Measurements from ENCODE around the gene SELENOI.
"Not testable (repeated sequence)": the region's sequence is repeated elsewhere in the genome, so short reads cannot be mapped to it uniquely, and the experiment has no call there.

The SELENOI gene

DNA sequence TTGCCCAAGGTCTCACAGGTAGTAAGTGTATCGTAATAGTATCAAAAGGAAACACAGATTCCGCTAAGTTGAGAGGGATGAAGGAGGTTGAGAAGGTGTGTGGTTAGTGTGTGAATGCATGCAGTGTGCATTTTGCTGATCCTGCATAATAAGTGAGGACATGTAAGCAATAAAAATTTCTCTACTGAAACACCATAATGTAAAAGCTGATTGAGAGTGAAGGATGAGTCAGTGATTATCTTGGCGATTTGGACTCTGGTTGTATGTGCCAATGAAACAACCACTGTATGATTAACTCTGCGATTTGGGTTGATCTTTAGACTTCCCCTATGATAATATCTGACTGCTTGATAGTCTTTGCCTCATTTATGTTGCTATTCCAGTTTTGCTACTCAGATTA is 17.4 kb downstream of the SELENOI start:
- TF ChIP-seq, protein P1, sequence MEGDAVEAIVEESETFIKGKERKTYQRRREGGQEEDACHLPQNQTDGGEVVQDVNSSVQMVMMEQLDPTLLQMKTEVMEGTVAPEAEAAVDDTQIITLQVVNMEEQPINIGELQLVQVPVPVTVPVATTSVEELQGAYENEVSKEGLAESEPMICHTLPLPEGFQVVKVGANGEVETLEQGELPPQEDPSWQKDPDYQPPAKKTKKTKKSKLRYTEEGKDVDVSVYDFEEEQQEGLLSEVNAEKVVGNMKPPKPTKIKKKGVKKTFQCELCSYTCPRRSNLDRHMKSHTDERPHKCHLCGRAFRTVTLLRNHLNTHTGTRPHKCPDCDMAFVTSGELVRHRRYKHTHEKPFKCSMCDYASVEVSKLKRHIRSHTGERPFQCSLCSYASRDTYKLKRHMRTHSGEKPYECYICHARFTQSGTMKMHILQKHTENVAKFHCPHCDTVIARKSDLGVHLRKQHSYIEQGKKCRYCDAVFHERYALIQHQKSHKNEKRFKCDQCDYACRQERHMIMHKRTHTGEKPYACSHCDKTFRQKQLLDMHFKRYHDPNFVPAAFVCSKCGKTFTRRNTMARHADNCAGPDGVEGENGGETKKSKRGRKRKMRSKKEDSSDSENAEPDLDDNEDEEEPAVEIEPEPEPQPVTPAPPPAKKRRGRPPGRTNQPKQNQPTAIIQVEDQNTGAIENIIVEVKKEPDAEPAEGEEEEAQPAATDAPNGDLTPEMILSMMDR (IDR thresholded peaks at IDR 0.05; ENCODE audit: extremely low read depth, missing control alignments) = no peak
- no peak for DNase-seq (ENCODE audit: low spot score)

DNA sequence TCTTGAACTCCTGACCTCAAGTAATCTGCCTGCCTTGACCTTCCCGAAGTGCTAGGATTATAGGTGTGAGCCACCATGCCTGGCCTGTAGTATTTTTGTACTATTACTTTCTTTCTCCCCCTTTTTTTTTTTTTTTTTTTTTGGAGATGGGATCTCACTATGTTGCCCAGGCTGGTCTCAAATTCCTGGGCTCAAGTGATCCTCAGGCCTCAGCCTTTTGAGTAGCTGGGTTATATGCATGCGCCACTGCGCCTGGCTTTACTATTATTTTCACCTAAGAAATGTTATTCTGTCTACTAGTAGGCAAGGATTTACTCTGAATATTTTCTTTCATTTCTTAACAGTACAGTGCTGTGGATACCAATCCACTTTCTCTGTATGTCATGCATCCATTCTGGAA is 18.0 kb downstream of the SELENOI start:
- TF ChIP-seq, protein P1 (IDR thresholded peaks at IDR 0.05; ENCODE audit: extremely low read depth, missing control alignments) = no peak
- DNase-seq (ENCODE audit: low spot score) = no peak

DNA sequence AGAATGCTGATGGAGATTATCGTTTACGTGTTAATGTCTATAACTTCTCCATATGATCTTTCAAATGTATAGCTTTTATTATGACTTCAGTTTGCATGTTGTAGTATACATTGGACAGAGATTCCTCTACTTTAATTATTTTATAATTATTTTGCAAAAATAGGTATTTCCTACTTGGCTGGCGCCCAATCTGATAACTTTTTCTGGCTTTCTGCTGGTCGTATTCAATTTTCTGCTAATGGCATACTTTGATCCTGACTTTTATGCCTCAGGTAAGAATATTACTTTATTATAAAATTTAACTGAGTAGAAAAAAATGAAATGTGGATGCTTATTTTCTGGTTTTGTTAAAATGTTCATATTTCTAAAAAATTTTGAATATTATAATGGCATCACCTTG is 18.7 kb downstream of the SELENOI start:
- TF ChIP-seq, protein P1 (IDR thresholded peaks at IDR 0.05; ENCODE audit: extremely low read depth, missing control alignments) = no peak
- no peak for DNase-seq (ENCODE audit: low spot score)

DNA sequence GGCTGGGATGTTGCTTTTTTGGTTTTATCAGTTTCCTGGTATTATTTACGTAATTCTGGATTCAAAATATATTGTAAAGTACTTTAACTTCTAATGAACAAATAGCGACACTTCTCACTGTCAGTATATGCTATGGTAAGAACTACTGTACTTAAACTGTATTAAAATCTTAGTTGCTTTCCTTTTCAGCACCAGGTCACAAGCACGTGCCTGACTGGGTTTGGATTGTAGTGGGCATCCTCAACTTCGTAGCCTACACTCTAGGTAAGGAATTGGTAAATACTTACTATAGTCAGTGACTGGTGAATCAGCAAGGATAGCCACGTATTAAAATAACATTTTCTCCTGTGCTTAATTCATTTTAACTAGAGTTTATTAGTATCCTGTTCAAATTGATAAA is 21.0 kb downstream of the SELENOI start:
- DNase-seq (ENCODE audit: low spot score) = no peak
- TF ChIP-seq, protein P1 (IDR thresholded peaks at IDR 0.05; ENCODE audit: extremely low read depth, missing control alignments) = no peak

- not testable (repeated sequence) for DNase-seq (ENCODE audit: low spot score)
Observed at GRCh38 chr2:26369664-26370063, 23.7 kb downstream of the SELENOI start.

DNA sequence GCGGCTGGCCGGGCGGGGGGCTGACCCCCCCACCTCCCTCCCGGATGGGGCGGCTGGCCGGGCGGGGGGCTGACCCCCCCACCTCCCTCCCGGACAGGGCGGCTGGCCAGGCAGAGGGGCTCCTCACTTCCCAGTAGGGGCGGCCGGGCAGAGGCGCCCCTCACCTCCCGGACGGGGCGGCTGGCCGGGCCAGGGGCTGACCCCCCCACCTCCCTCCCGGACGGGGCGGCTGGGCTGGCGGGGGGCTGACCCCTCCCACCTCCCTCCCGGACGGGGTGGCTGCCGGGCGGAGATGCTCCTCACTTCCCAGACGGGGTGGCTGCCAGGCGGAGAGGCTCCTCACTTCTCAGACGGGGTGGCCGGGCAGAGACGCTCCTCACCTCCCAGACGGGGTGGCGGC is 25.0 kb downstream of the SELENOI start:
- DNase-seq (ENCODE audit: low spot score) = not testable (repeated sequence)

GRCh38 chr2:26376799-26377198 is 30.9 kb downstream of the SELENOI start:
- TF ChIP-seq, protein P1 (IDR thresholded peaks at IDR 0.05; ENCODE audit: extremely low read depth, missing control alignments) = no peak

DNA sequence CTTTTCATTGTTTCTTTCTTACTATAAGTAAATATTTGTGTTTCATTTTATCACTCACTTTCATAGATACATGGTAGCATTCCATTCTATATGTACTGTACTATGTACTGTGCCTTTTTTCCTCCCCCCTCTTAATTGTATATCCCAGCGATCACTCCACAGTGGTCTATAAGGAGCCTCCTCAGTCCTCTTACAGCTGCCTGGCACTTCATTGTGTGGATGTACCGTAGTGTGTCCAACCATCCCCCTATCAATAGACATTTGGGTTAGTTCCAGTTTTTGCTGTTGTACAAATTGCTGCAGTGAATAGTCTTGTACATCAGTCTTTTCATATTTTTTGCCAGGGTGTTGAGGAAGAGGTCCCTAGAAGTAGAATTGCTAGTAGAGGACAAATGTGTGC is 34.3 kb downstream of the SELENOI start:
- TF ChIP-seq, protein P1 (IDR thresholded peaks at IDR 0.05; ENCODE audit: extremely low read depth, missing control alignments) = no peak
- DNase-seq (ENCODE audit: low spot score) = no peak

More at GRCh38 chr2:26376799-26377198, 30.9 kb downstream of the SELENOI start:
- no peak for DNase-seq (ENCODE audit: low spot score)

DNA sequence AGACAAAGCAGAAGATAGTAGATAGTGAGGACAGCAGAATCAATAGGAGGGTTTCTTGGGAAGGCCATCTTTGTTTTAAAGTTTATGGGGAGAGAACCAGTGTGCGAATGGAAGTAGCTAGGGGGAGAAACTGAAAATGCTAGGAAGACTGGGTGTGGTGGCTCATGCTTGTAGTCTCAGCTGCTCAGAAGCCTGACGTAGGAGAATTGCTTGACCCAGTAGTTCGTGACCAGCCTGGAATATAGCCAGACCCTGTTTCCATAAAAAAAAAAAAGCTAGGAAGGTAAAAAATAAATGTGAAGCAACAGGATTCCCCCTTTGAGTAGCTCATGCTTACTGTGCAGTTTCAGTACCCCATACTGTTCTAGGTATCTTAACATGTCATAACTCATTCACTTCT is 36.6 kb downstream of the SELENOI start:
- TF ChIP-seq, protein P1 (IDR thresholded peaks at IDR 0.05; ENCODE audit: extremely low read depth, missing control alignments) = no peak
- DNase-seq (ENCODE audit: low spot score) = no peak

All from GM20000 (cell line).